22Rv1 (cell line): Measurements from ENCODE around the gene CA7.

Experiments
- ZFX ChIP-seq: fragments of 450-650 bp; IDR thresholded peaks from 2 replicates; pipeline ENCODE4 v1.6.1; 2017; ENCODE audit warnings: antibody characterized with exemption, borderline replicate concordance
- TF ChIP-seq, protein P1 (sequence below): fragments of 450-650 bp; IDR thresholded peaks from 2 replicates; pipeline ENCODE4 v1.5.1; 2017; ENCODE audit warnings: mild to moderate bottlenecking

DNA sequence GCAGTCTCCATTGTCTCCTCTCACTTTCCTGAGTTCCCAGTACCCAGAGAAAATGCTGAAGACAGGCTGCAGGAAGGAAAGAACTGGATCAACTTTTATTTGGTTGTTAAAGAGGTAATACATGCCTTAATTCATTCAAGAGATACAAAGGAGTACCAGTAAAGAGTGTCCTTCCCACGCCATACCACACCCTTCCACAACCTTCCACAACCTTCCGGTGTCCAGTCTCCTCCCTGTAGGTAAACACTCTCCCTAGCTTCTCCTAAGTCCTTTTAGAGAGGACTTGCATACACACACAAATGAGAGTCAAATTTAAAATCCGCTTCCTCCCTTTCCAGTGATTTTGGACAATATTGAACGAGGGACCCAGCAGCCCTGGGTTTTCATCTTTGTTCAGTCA, 2.8 kb upstream of the CA7 start:
- TF ChIP-seq, protein P1, sequence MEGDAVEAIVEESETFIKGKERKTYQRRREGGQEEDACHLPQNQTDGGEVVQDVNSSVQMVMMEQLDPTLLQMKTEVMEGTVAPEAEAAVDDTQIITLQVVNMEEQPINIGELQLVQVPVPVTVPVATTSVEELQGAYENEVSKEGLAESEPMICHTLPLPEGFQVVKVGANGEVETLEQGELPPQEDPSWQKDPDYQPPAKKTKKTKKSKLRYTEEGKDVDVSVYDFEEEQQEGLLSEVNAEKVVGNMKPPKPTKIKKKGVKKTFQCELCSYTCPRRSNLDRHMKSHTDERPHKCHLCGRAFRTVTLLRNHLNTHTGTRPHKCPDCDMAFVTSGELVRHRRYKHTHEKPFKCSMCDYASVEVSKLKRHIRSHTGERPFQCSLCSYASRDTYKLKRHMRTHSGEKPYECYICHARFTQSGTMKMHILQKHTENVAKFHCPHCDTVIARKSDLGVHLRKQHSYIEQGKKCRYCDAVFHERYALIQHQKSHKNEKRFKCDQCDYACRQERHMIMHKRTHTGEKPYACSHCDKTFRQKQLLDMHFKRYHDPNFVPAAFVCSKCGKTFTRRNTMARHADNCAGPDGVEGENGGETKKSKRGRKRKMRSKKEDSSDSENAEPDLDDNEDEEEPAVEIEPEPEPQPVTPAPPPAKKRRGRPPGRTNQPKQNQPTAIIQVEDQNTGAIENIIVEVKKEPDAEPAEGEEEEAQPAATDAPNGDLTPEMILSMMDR = no peak
- no peak for TF ChIP-seq ZFX
